HT1080 (cell line): Measurements from ENCODE around the gene TSC22D1. TPM values are rescaled to one million over a fixed set of nuclear protein-coding genes. Genes with fewer than 3 reads are reported as not detected.

Experiments used
- DNase-seq: peaks from one replicate; pipeline ENCODE4 v3.0.0-alpha.2; 2015; ENCODE audit warnings: low read depth
- total RNA-seq: library from RNA; depleted of rRNA; stranded (reverse); fragments of >200 nt; shearing (Covaris generic); gene quantifications from 2 replicates; pipeline ENCODE4 v1.2.3, GENCODE V29; 2014

TSC22D1 gene
- total RNA-seq, 1 experiment from 2014 or later, result 148 TPM

- no peak for DNase-seq
Measured at GRCh38 chr13:44410328-44410859, 165.7 kb downstream of the TSC22D1 start.

- no peak for DNase-seq
Measured at GRCh38 chr13:44409595-44409994, 166.5 kb downstream of the TSC22D1 start.

GRCh38 chr13:44407891-44408290, 168.2 kb downstream of the TSC22D1 start:
- no peak for DNase-seq

GRCh38 chr13:44407379-44407778, 168.8 kb downstream of the TSC22D1 start:
- no peak for DNase-seq

- no peak for DNase-seq
Measured at GRCh38 chr13:44406617-44407016, 169.5 kb downstream of the TSC22D1 start.

GRCh38 chr13:44404261-44405132, 171.6 kb downstream of the TSC22D1 start:
- no peak for DNase-seq

- no peak for DNase-seq
Measured at GRCh38 chr13:44403461-44404056, 172.6 kb downstream of the TSC22D1 start.

- DNase-seq, result no peak
Measured at GRCh38 chr13:44402899-44403445, 173.2 kb downstream of the TSC22D1 start.

- no peak for DNase-seq
Measured at GRCh38 chr13:44401577-44401976, 174.6 kb downstream of the TSC22D1 start.

GRCh38 chr13:44400736-44401135, 175.4 kb downstream of the TSC22D1 start:
- no peak for DNase-seq

GRCh38 chr13:44399074-44399473, 177.1 kb downstream of the TSC22D1 start:
- DNase-seq, result no peak

GRCh38 chr13:44398606-44399005, 177.5 kb downstream of the TSC22D1 start:
- DNase-seq, result no peak

- DNase-seq, result peak; percentile 20
Measured at GRCh38 chr13:44397766-44398223, 178.3 kb downstream of the TSC22D1 start.

- DNase-seq, result no peak
Measured at GRCh38 chr13:44396701-44397580, 179.2 kb downstream of the TSC22D1 start.

- DNase-seq, result no peak
Measured at GRCh38 chr13:44395976-44396694, 180.0 kb downstream of the TSC22D1 start.

GRCh38 chr13:44394658-44395057, 181.5 kb downstream of the TSC22D1 start:
- no peak for DNase-seq

- no peak for DNase-seq
Measured at GRCh38 chr13:44393391-44393790, 182.7 kb downstream of the TSC22D1 start.

GRCh38 chr13:44389876-44390275, 186.3 kb downstream of the TSC22D1 start:
- no peak for DNase-seq

GRCh38 chr13:44389060-44389666, 187.0 kb downstream of the TSC22D1 start:
- no peak for DNase-seq
